Activated T-cell treated with anti-CD3 and anti-CD28 coated beads, Interleukin-2, amount 50 U/mL, for 24 hours (primary cell): ENCODE data around the gene TMEM170A.

Experiments used
- DNase-seq: peaks from one replicate; pipeline ENCODE4 v3.0.0-alpha.2; 2020
- H3K27ac Mint-ChIP-seq: 2 replicates; pipeline ENCODE4 v1.8.0; 2020; ENCODE audit warnings: mild to moderate bottlenecking, mixed read lengths
- H3K27me3 Mint-ChIP-seq: 2 replicates; pipeline ENCODE4 v1.8.0; 2020; ENCODE audit warnings: mixed read lengths
- H3K36me3 Mint-ChIP-seq: 2 replicates; pipeline ENCODE4 v1.8.0; 2020; ENCODE audit warnings: low read depth, mixed read lengths
- H3K4me1 Mint-ChIP-seq: 2 replicates; pipeline ENCODE4 v1.8.0; 2020; ENCODE audit warnings: low read depth, mixed read lengths
- H3K4me3 Mint-ChIP-seq: 2 replicates; pipeline ENCODE4 v1.8.0; 2020; ENCODE audit warnings: mild to moderate bottlenecking, moderate library complexity, mixed read lengths
- H3K9me3 Mint-ChIP-seq: 2 replicates; pipeline ENCODE4 v1.8.0; 2020; ENCODE audit warnings: mixed read lengths

The TMEM170A gene

DNA sequence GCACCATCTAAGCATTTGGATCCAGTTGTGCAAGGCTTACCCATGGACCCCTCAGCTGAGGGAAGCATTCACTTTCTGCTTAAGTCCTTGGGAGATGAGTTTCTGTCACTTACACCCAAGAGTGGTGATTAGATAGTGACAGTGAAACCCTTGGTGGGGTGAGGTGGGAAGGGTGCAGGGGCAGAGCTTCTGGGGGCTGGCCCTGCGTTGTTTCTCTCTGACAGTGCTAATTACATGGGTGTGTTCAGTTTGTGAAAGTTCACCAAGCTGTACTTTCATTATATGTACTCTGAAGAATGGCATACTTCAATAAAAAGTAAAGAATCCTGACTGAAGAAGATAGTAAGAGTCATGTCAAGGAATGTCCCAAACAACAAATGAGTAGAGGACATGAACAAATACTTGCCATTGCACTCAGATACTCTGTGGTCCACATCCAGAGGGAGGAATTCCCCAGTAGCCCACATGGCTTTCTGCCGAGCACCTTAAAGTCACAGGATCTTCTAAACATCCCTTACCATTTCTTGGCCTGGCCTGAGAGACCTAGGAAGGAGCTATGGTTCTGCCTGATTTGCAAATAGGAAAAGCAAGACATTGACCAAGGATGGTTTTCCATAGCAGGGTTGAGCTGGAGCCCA is 22.3 kb upstream of the TMEM170A start:
- Mint-ChIP-seq H3K27ac (no peak overlapping the region), H3K4me3 (no peak overlapping the region), H3K9me3 (no peaks in the 10 kb centered on the region), H3K36me3 (no peaks in the 10 kb centered on the region), H3K4me1 (no peaks in the 10 kb centered on the region), H3K27me3 (peaks cover 24% of the 10 kb centered on the region)
- no peak for DNase-seq

GRCh38 chr16:75486014-75486675 is 21.7 kb upstream of the TMEM170A start:
- DNase-seq, result no peak
- no peak overlapping the region for H3K4me3 Mint-ChIP-seq
- no peaks in the 10 kb centered on the region for H3K4me1 Mint-ChIP-seq
- H3K27me3 Mint-ChIP-seq, result peaks cover 24% of the 10 kb centered on the region
- H3K27ac Mint-ChIP-seq, result no peak overlapping the region
- H3K9me3 Mint-ChIP-seq, result no peaks in the 10 kb centered on the region
- H3K36me3 Mint-ChIP-seq, result no peaks in the 10 kb centered on the region

- no peaks in the 10 kb centered on the region for H3K9me3 Mint-ChIP-seq
- peaks cover 24% of the 10 kb centered on the region for H3K27me3 Mint-ChIP-seq
- DNase-seq, result no peak
- H3K4me3 Mint-ChIP-seq, result no peak overlapping the region
- no peaks in the 10 kb centered on the region for H3K4me1 Mint-ChIP-seq
- H3K27ac Mint-ChIP-seq, result no peak overlapping the region
- H3K36me3 Mint-ChIP-seq, result no peaks in the 10 kb centered on the region
Measured at GRCh38 chr16:75485230-75486013, 20.9 kb upstream of the TMEM170A start.

GRCh38 chr16:75483222-75483621 is 18.7 kb upstream of the TMEM170A start:
- Mint-ChIP-seq H3K27me3 (peaks cover 18% of the 10 kb centered on the region), H3K4me1 (no peaks in the 10 kb centered on the region), H3K36me3 (no peaks in the 10 kb centered on the region), H3K9me3 (no peaks in the 10 kb centered on the region), H3K27ac (no peak overlapping the region), H3K4me3 (no peak overlapping the region)
- no peak for DNase-seq

DNA sequence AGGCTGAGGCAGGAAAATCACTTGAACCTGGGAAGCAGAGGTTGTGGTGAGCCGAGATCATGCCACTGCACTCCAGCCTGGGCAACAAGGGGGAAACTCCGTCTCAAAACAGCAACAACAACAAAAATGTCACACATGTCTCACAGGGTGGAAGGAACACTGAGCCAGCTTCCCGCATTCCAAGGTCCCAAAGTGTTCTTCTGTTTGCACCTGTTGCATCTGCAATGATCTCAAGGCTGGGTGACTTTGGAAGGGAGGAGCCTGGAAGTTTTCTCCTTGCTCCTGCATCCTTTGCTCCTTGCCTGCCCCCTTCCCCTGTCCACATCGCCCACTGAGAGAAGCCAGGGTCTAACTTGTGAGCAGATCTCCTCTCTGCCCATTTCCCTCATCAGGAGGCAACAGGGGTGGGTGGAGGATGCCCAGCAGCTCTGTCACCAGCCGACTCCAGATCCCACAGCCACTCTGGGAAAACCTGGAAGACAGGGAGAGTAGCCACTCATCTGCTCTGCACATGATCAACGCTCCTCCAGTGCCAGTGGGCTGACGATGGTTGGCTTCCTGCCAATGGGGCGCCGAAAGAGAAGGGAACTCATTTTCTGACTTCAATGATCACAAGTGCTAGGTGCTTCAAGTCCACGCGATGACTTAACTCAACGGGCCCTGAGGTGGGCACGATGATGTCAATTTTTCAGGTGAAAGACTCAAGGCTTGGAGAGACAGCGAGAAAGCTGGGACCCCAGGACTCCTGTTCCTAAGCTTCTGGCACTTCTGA is 18.1 kb upstream of the TMEM170A start:
- Mint-ChIP-seq H3K9me3 (no peaks in the 10 kb centered on the region), H3K27me3 (peaks cover 15% of the 10 kb centered on the region), H3K27ac (no peak overlapping the region), H3K4me3 (no peak overlapping the region), H3K4me1 (no peaks in the 10 kb centered on the region), H3K36me3 (no peaks in the 10 kb centered on the region)
- no peak for DNase-seq

DNA sequence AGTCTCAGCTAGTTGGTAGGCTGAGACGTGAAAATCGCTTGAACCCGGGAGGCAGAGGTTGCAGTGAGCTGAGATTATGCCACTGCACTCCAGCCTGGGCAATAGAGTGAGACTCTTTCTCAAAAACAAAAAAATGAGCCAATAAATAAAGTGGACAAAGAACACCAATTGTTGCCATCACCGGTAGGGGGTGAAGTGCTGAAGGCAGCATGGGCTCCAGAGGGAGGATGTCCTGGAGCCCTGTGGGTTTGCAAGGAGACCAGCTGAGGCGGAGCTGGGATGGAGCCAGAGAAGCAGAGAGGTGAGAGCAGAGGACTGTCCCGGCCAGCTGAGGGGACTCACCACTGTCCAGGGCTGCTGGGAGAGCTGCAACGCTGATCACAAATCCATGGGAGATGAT is 17.0 kb upstream of the TMEM170A start:
- DNase-seq, result no peak
- H3K4me3 Mint-ChIP-seq, result no peak overlapping the region
- no peaks in the 10 kb centered on the region for H3K4me1 Mint-ChIP-seq
- no peaks in the 10 kb centered on the region for H3K9me3 Mint-ChIP-seq
- no peaks in the 10 kb centered on the region for H3K36me3 Mint-ChIP-seq
- H3K27ac Mint-ChIP-seq, result no peak overlapping the region
- peaks cover 15% of the 10 kb centered on the region for H3K27me3 Mint-ChIP-seq

GRCh38 chr16:75479421-75479990 is 15.0 kb upstream of the TMEM170A start:
- H3K27me3 Mint-ChIP-seq, result peaks cover 10% of the 10 kb centered on the region
- no peaks in the 10 kb centered on the region for H3K4me1 Mint-ChIP-seq
- no peak overlapping the region for H3K27ac Mint-ChIP-seq
- no peaks in the 10 kb centered on the region for H3K9me3 Mint-ChIP-seq
- no peak overlapping the region for H3K4me3 Mint-ChIP-seq
- DNase-seq, result no peak
- no peaks in the 10 kb centered on the region for H3K36me3 Mint-ChIP-seq

- Mint-ChIP-seq H3K27ac (no peak overlapping the region), H3K4me1 (no peaks in the 10 kb centered on the region), H3K4me3 (no peak overlapping the region), H3K27me3 (peaks cover 10% of the 10 kb centered on the region), H3K36me3 (no peaks in the 10 kb centered on the region), H3K9me3 (no peaks in the 10 kb centered on the region)
- no peak for DNase-seq
Measured at GRCh38 chr16:75478480-75479345, 14.2 kb upstream of the TMEM170A start.

DNA sequence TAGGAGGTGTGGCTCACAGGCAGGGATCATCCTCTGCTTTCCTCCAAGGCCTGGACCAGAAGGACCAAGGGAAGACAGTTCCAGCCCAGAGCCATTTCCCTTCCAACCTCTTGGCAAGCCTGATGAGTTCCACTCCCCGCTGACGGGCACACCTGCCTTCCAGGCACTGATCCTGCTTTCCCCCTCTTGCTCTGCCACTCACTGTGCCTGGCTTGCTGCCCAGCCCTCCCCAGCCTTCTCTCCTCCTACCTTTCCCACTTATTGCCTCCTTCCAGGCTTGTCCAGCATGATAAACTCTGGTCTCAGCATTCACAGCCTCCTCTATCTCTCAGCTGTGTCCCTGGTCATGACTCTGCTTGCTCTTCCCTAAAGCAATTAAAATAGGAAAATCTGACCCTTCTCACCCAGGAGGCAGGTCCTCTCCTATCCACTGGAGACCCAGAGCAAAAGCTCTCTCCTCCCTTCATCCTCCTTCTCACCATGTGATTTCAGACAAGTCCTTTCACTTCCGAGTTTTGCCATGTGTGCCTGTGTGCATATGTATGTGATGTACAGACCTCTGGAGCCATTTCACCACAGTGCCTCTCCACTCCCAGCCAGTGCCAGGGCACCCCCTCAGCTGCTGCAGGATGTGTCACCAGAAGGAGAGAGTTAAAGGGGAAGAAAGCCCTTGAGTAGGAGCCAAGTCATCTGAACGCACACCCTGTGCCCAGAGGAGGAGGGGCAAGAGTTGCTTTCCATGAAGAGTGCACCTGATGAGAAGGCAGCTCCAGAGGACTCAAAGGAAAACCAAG is 13.4 kb upstream of the TMEM170A start:
- Mint-ChIP-seq H3K9me3 (no peaks in the 10 kb centered on the region), H3K36me3 (no peaks in the 10 kb centered on the region), H3K4me3 (no peak overlapping the region), H3K4me1 (no peaks in the 10 kb centered on the region), H3K27me3 (peaks cover 9% of the 10 kb centered on the region), H3K27ac (no peak overlapping the region)
- DNase-seq, result no peak

- Mint-ChIP-seq H3K4me1 (peaks cover under 1% of the 10 kb centered on the region), H3K9me3 (no peaks in the 10 kb centered on the region), H3K27me3 (peaks cover 5% of the 10 kb centered on the region), H3K36me3 (no peaks in the 10 kb centered on the region), H3K27ac (no peak overlapping the region), H3K4me3 (no peak overlapping the region)
- no peak for DNase-seq
Measured at GRCh38 chr16:75476817-75477216, 12.3 kb upstream of the TMEM170A start.

GRCh38 chr16:75475420-75475847 is 10.9 kb upstream of the TMEM170A start:
- H3K4me3 Mint-ChIP-seq, result no peak overlapping the region
- H3K4me1 Mint-ChIP-seq, result peaks cover 1% of the 10 kb centered on the region

GRCh38 chr16:75472908-75473877 is 8.7 kb upstream of the TMEM170A start:
- H3K9me3 Mint-ChIP-seq, result no peaks in the 10 kb centered on the region

More at GRCh38 chr16:75475420-75475847, 10.9 kb upstream of the TMEM170A start:
- H3K36me3 Mint-ChIP-seq, result no peaks in the 10 kb centered on the region
- no peak overlapping the region for H3K27ac Mint-ChIP-seq
- no peaks in the 10 kb centered on the region for H3K9me3 Mint-ChIP-seq
- DNase-seq, result no peak
- H3K27me3 Mint-ChIP-seq, result peaks cover 5% of the 10 kb centered on the region

More at GRCh38 chr16:75472908-75473877, 8.7 kb upstream of the TMEM170A start:
- Mint-ChIP-seq H3K27ac (no peak overlapping the region), H3K36me3 (no peaks in the 10 kb centered on the region), H3K4me3 (no peak overlapping the region), H3K4me1 (peaks cover 1% of the 10 kb centered on the region), H3K27me3 (peaks cover 5% of the 10 kb centered on the region)
- DNase-seq, result no peak
